ENCODE results near the gene PRDM15. TPM values are rescaled to one million over a fixed set of nuclear protein-coding genes. Genes with fewer than 3 reads are reported as not detected.

The PRDM15 gene
- total RNA-seq, 3 donors from 2014 or later (not counting 1 experiment from before 2014, with no cell fraction given), result 11.4 to 13.5 (median 11.9) TPM

DNA sequence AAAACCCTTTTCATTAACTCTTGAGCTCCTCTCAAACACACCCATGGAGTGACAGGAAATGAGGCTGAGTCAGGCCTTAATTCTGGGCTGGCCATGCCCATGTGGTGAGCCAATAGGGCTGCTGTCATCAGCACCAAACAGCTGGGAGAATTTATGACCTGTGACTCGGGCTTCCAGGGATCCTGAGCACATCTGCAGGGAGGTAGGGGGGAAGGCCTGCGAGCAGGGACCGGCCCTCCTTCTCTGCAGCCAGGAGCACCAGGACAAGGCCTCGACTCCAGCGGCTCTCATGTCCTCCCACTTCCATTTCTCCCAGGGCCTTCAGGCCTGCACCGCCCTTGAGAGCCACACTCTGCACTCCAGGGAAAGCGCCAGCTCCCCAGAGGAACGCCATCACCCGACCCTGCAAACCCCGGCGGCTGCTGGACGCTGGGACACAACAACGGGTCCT lies 126.9 kb downstream of the PRDM15 start:
- TF ChIP-seq, protein P1, sequence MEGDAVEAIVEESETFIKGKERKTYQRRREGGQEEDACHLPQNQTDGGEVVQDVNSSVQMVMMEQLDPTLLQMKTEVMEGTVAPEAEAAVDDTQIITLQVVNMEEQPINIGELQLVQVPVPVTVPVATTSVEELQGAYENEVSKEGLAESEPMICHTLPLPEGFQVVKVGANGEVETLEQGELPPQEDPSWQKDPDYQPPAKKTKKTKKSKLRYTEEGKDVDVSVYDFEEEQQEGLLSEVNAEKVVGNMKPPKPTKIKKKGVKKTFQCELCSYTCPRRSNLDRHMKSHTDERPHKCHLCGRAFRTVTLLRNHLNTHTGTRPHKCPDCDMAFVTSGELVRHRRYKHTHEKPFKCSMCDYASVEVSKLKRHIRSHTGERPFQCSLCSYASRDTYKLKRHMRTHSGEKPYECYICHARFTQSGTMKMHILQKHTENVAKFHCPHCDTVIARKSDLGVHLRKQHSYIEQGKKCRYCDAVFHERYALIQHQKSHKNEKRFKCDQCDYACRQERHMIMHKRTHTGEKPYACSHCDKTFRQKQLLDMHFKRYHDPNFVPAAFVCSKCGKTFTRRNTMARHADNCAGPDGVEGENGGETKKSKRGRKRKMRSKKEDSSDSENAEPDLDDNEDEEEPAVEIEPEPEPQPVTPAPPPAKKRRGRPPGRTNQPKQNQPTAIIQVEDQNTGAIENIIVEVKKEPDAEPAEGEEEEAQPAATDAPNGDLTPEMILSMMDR (IDR thresholded peaks at IDR 0.05), result no peak
- Mint-ChIP-seq H3K27me3 (ENCODE audit: low read depth in 2 of 2) (peaks cover 0 to 2% of the 10 kb centered on the region in 2 donors), H3K4me3 (no peak overlapping the region), H3K36me3 (no peaks in the 10 kb centered on the region), H3K4me1 (no peaks in the 10 kb centered on the region), H3K9me3 (no peaks in the 10 kb centered on the region), H3K27ac (no peak overlapping the region)
- Histone ChIP-seq H3K4me1 (ENCODE audit: control insufficient read depth, insufficient read depth, low read length) (no peaks in the 10 kb centered on the region), H3K4me3 (ENCODE audit: low read length) (no peak overlapping the region), H3K27me3 (ENCODE audit: control insufficient read depth, insufficient read depth, low read length) (no peaks in the 10 kb centered on the region), H3K27ac (ENCODE audit: low read length) (no peak overlapping the region), H3K36me3 (ENCODE audit: control insufficient read depth, insufficient read depth, low read length) (no peaks in the 10 kb centered on the region), H3K9me3 (ENCODE audit: control insufficient read depth, insufficient read depth, low read length) (no peaks in the 10 kb centered on the region)
- intact Hi-C loops (cut with micrococcal nuclease), result no loop called here
- DNase-seq (no peak), ATAC-seq (no peak)
- WGBS (ENCODE audit: insufficient coverage), result 87% methylated on average over 13 of the region's 13 CpGs

DNA sequence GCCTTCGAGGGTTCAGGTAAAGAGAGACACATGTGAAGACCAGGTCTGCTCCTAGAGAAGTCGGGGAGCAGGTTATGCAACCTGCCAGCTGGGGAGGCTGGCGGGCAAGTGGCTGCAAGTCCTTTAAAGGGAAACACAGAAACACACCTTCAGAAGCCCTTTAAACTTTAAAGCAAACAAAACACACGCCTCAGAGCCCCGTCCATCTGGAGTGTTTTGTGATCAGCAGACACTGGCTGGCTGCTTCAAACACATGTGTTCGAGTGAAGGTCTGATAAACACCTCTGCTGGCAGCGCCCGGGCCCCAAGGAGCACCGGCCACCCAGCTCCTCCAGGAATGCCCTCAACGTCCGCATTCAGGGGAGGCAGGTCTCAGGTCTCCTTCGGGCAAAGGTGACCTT lies 127.5 kb downstream of the PRDM15 start:
- H3K4me1 ChIP-seq (ENCODE audit: control insufficient read depth, insufficient read depth, low read length), result no peaks in the 10 kb centered on the region
- H3K36me3 ChIP-seq (ENCODE audit: control insufficient read depth, insufficient read depth, low read length), result no peaks in the 10 kb centered on the region
- no peak for ATAC-seq
- intact Hi-C loops (cut with micrococcal nuclease), result no loop called here
- Mint-ChIP-seq H3K27me3 (ENCODE audit: low read depth in 2 of 2) (peaks cover 0 to 2% of the 10 kb centered on the region in 2 donors), H3K4me1 (no peaks in the 10 kb centered on the region), H3K4me3 (no peak overlapping the region), H3K9me3 (no peaks in the 10 kb centered on the region), H3K27ac (no peak overlapping the region), H3K36me3 (no peaks in the 10 kb centered on the region)
- TF ChIP-seq, protein P1 (IDR thresholded peaks at IDR 0.05), result no peak
- no peak for DNase-seq
- no peaks in the 10 kb centered on the region for H3K27me3 ChIP-seq (ENCODE audit: control insufficient read depth, insufficient read depth, low read length)
- H3K9me3 ChIP-seq (ENCODE audit: control insufficient read depth, insufficient read depth, low read length), result no peaks in the 10 kb centered on the region
- no peak overlapping the region for H3K27ac ChIP-seq (ENCODE audit: low read length)
- H3K4me3 ChIP-seq (ENCODE audit: low read length), result no peak overlapping the region
- WGBS (ENCODE audit: insufficient coverage), result 73% methylated on average over 12 of the region's 12 CpGs

DNA sequence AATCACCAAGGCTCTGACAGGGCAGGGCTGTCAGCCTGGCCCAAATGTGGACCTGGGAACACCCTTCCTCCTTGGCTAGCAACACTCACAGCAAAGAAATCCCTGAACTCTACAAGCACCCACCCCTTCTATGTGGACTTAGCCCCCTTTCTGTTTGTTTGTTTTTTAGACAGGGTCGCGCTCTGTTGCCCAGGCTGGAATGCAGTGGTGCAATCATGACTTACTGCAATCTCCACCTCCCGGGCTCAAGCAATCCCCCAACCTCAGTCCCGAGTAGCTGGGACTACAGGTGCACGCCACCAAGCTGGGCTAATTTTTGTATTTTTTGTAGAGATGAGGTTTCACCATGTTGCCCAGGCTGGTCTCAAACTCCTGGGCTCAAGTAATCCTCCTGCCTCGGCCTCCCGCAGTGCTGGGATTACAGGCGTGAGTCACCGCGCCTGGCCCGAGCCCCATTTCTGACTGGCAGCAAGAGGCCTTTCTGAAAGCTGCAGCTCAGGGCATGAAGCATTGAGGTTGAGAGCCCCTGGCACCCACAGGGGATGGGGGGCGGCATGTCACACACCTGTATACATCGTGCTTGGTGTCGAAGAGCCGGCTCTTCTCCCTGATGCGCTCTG lies 128.5 kb downstream of the PRDM15 start:
- H3K4me3 ChIP-seq (ENCODE audit: low read length), result no peak overlapping the region
- 91% methylated on average over 15 of the region's 16 CpGs for WGBS (ENCODE audit: insufficient coverage)
- Mint-ChIP-seq H3K27me3 (ENCODE audit: low read depth in 2 of 2) (peaks cover 0 to 2% of the 10 kb centered on the region in 2 donors), H3K4me1 (no peaks in the 10 kb centered on the region), H3K9me3 (no peaks in the 10 kb centered on the region), H3K36me3 (no peaks in the 10 kb centered on the region), H3K4me3 (no peak overlapping the region), H3K27ac (no peak overlapping the region)
- TF ChIP-seq, protein P1 (IDR thresholded peaks at IDR 0.05), result no peak
- DNase-seq (no peak), ATAC-seq (no peak)
- H3K36me3 ChIP-seq (ENCODE audit: control insufficient read depth, insufficient read depth, low read length), result no peaks in the 10 kb centered on the region
- H3K9me3 ChIP-seq (ENCODE audit: control insufficient read depth, insufficient read depth, low read length), result no peaks in the 10 kb centered on the region
- intact Hi-C loops (cut with micrococcal nuclease), result no loop called here
- no peaks in the 10 kb centered on the region for H3K4me1 ChIP-seq (ENCODE audit: control insufficient read depth, insufficient read depth, low read length)
- no peak overlapping the region for H3K27ac ChIP-seq (ENCODE audit: low read length)
- no peaks in the 10 kb centered on the region for H3K27me3 ChIP-seq (ENCODE audit: control insufficient read depth, insufficient read depth, low read length)

DNA sequence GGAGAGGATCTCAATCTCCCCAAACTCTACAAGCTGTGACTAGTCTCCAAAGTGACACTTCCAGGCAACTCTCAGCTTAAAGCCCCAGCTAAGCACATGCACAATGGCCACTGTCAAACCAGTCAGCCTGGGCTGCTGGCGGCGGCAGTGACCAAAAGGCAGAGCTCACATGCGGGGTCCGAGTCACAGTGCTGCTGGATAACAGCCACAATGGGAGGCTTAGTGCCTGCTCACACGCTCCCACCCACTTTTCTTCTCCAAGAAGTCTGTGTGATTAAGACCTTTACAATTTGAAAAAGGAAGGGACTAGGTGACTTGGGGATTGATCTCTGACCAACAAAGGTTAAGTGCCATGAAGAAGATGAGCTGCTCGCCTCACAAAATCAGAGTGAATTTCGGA lies 129.1 kb downstream of the PRDM15 start:
- WGBS (ENCODE audit: insufficient coverage), result 81% methylated on average over 7 of the region's 7 CpGs
- H3K9me3 ChIP-seq (ENCODE audit: control insufficient read depth, insufficient read depth, low read length), result no peaks in the 10 kb centered on the region
- intact Hi-C loops (cut with micrococcal nuclease), result no loop called here
- TF ChIP-seq, protein P1 (IDR thresholded peaks at IDR 0.05), result no peak
- no peak overlapping the region for H3K4me3 Mint-ChIP-seq
- H3K36me3 Mint-ChIP-seq, result no peaks in the 10 kb centered on the region
- peaks cover 0 to 2% of the 10 kb centered on the region in 2 donors for H3K27me3 Mint-ChIP-seq (ENCODE audit: low read depth in 2 of 2)
- ATAC-seq (no peak), DNase-seq (no peak)
- no peaks in the 10 kb centered on the region for H3K36me3 ChIP-seq (ENCODE audit: control insufficient read depth, insufficient read depth, low read length)
- no peaks in the 10 kb centered on the region for H3K4me1 Mint-ChIP-seq
- no peaks in the 10 kb centered on the region for H3K27me3 ChIP-seq (ENCODE audit: control insufficient read depth, insufficient read depth, low read length)
- H3K4me1 ChIP-seq (ENCODE audit: control insufficient read depth, insufficient read depth, low read length), result no peaks in the 10 kb centered on the region
- no peak overlapping the region for H3K27ac ChIP-seq (ENCODE audit: low read length)
- H3K27ac Mint-ChIP-seq, result no peak overlapping the region
- no peaks in the 10 kb centered on the region for H3K9me3 Mint-ChIP-seq
- H3K4me3 ChIP-seq (ENCODE audit: low read length), result no peak overlapping the region
